Panc1 (cell line): ENCODE results near the gene NOP16.

Experiments used
- CTCF ChIP-seq: fragments of 450-650 bp; IDR thresholded peaks from 2 replicates; pipeline ENCODE4 v1.5.1; 2017; ENCODE audit warnings: mild to moderate bottlenecking
- POLR2AphosphoS5 ChIP-seq: IDR thresholded peaks from 2 replicates; pipeline ENCODE4 v1.6.1; 2012; ENCODE audit warnings: mild to moderate bottlenecking, low read depth, low read length, moderate library complexity
- REST ChIP-seq, 2 experiments: IDR thresholded peaks; 2 replicates each; pipeline ENCODE4 v1.6.1; 2011 to 2012; ENCODE audit warnings: low read depth in 2 of 2, control low read depth in 1 of 2, low read length in 1 of 2, mild to moderate bottlenecking in 1 of 2, moderate library complexity in 1 of 2; ENCODE audit not compliant: insufficient read depth in 1 of 2
- SIN3A ChIP-seq: IDR thresholded peaks from 2 replicates; pipeline ENCODE4 v1.6.1; 2012; ENCODE audit warnings: low read depth, mild to moderate bottlenecking, low read length, moderate library complexity, borderline replicate concordance; ENCODE audit not compliant: insufficient read depth
- TCF7L2 ChIP-seq: IDR thresholded peaks from 2 replicates; pipeline ENCODE4 v1.6.1; 2011; ENCODE audit warnings: mild to moderate bottlenecking, low read depth, low read length, inconsistent platforms

GRCh38 chr5:176366232-176366894 is 22.0 kb downstream of the NOP16 start:
- no peak for TF ChIP-seq CTCF
- TF ChIP-seq POLR2AphosphoS5 = no peak
- TF ChIP-seq TCF7L2 = no peak
- no peak for TF ChIP-seq REST (IDR thresholded peaks at IDR 0.05; ENCODE audit: insufficient read depth in 1 of 2, low read depth in 2 of 2, low read length in 1 of 2)
- no peak for TF ChIP-seq SIN3A
